K562 (cell line): ENCODE results near the gene CLHC1. TPM values are rescaled to one million over a fixed set of nuclear protein-coding genes. Genes with fewer than 3 reads are reported as not detected.
A peak's percentile ranks its signal among the peaks of the same experiment; 100 is the strongest.

Experiments
- AFF4 ChIP-seq: sonication (generic); formaldehyde crosslinking; IDR thresholded peaks from 2 replicates; pipeline ENCODE4 v1.8.0; 2023; ENCODE audit warnings: mild to moderate bottlenecking, missing genetic modification reagents
- CEBPG ChIP-seq, 3 experiments: fragments of 200-800 bp in 1 of 3; sonication (Bioruptor generic) in 1 of 3; sonication (generic) in 1 of 3; formaldehyde crosslinking in 1 of 3; IDR thresholded peaks in 2 of 3; conservative IDR thresholded peaks in 1 of 3; 2 replicates each; pipeline versions ENCODE4 v1.6.1 to v1.8.0; 2016 to 2022; ENCODE audit warnings: missing compliant biosample characterization in 2 of 3, missing genetic modification characterization in 2 of 3, mild to moderate bottlenecking in 1 of 3, missing genetic modification reagents in 1 of 3
- CTCF ChIP-seq, 3 experiments: IDR thresholded peaks in 2 of 3; conservative IDR thresholded peaks in 1 of 3; 2 replicates each; pipeline ENCODE4 v1.5.1; 2011 to 2012; ENCODE audit warnings: low read length in 3 of 3, mild to moderate bottlenecking in 3 of 3, control low read depth in 2 of 3, improper control_type of control experiment in 1 of 3, inconsistent platforms in 1 of 3, low read depth in 1 of 3, mixed read lengths in 1 of 3, moderate library complexity in 1 of 3; ENCODE audit not compliant: insufficient read depth in 2 of 3
- CTCFL ChIP-seq: IDR thresholded peaks from 2 replicates; pipeline ENCODE4 v1.6.1; 2011; ENCODE audit warnings: borderline replicate concordance, low read depth, mild to moderate bottlenecking, moderate library complexity, low read length; ENCODE audit not compliant: insufficient read depth, poor library complexity, severe bottlenecking
- FOXM1 ChIP-seq, 2 experiments: fragments of 450-650 bp in 1 of 2; sonication (generic) in 1 of 2; formaldehyde crosslinking in 1 of 2; IDR thresholded peaks; 2 replicates each; pipeline versions ENCODE4 v1.6.1 to v1.9.0; 2017 to 2022; ENCODE audit warnings: low read depth in 2 of 2, mild to moderate bottlenecking in 2 of 2, missing genetic modification reagents in 1 of 2, moderate library complexity in 1 of 2
- HDAC1 ChIP-seq, 2 experiments: fragments of 450-650 bp; IDR thresholded peaks; 2 replicates each; pipeline ENCODE4 v1.6.1; 2016 to 2017; ENCODE audit warnings: inconsistent platforms in 1 of 2, mild to moderate bottlenecking in 1 of 2, moderate library complexity in 1 of 2
- MAFG ChIP-seq: fragments of 450-650 bp; conservative IDR thresholded peaks from 2 replicates; pipeline ENCODE4 v1.6.1; 2016; ENCODE audit warnings: missing genetic modification characterization, missing compliant biosample characterization
- SRSF3 ChIP-seq: fragments of 200-400 bp; formaldehyde crosslinking; IDR thresholded peaks from 2 replicates; pipeline ENCODE4 v1.6.1; 2016; ENCODE audit warnings: mild to moderate bottlenecking, low read length, moderate library complexity; ENCODE audit not compliant: insufficient read depth
- TAF9B ChIP-seq: fragments of 450-650 bp; IDR thresholded peaks from 2 replicates; pipeline ENCODE4 v1.6.1; 2018; ENCODE audit warnings: mild to moderate bottlenecking; ENCODE audit not compliant: partially characterized antibody
- TAL1 ChIP-seq: fragments of 450-650 bp; IDR thresholded peaks from 2 replicates; pipeline ENCODE4 v1.6.1; 2016; ENCODE audit warnings: mild to moderate bottlenecking
- ZBTB7A ChIP-seq: IDR thresholded peaks from 2 replicates; pipeline ENCODE4 v1.6.1; 2011; ENCODE audit warnings: low read depth, mild to moderate bottlenecking, low read length, moderate library complexity, borderline replicate concordance; ENCODE audit not compliant: control insufficient read depth
- ZFP1 ChIP-seq: fragments of 450-650 bp; formaldehyde crosslinking; IDR thresholded peaks from 2 replicates; pipeline ENCODE4 v1.4.0; 2020; ENCODE audit warnings: mild to moderate bottlenecking, mixed read lengths
- ZNF512 ChIP-seq: IDR thresholded peaks from 2 replicates; pipeline ENCODE4 v1.6.1; 2016; ENCODE audit warnings: missing genetic modification characterization, missing compliant biosample characterization
- polyA plus RNA-seq, 8 experiments: library from polyadenylated mRNA; depleted of rRNA in 4 of 8; stranded (reverse) in 5 of 8; unstranded in 3 of 8; fragments of >200 nt; fragmentation: Nextera tagmentation in 2 of 8; fragmentation: Illumina TruSeq in 1 of 8; extraction: Ambion mirVana in 2 of 8; extraction: Trizol in 1 of 8; gene quantifications; 2 replicates each; pipeline versions ENCODE4 v1.2.1 to v1.2.3, GENCODE V29; 2011 to 2014; ENCODE audit warnings: inconsistent platforms in 1 of 8, missing spikeins in 1 of 8
- total RNA-seq, 7 experiments: library from RNA; depleted of rRNA in 6 of 7; stranded (reverse); fragments of >200 nt in 6 of 7; fragmentation: Illumina TruSeq in 2 of 7; extraction: Trizol in 2 of 7; gene quantifications; 2 replicates each; pipeline versions ENCODE4 v1.2.1 to v1.2.3, GENCODE V29; 2011 to 2021; ENCODE audit warnings: low replicate concordance in 1 of 7

CLHC1 gene
- total and polyA plus RNA-seq, 9 of the 15 experiments (the other 6 are each of a cell fraction or from before 2014, with no cell fraction given): 3.7 to 14.3 (median 8.6) TPM

GRCh38 chr2:55140316-55141219, 91.5 kb downstream of the CLHC1 start (continued):
- TF ChIP-seq CEBPG (CRISPR knock-in tag; IDR thresholded peaks at IDR 0.05): peak; percentile 100
- peak; percentile 97 to 99 for TF ChIP-seq CEBPG (tag; conservative IDR thresholded peaks at IDR 0.05 in 1 of 2, IDR thresholded peaks at IDR 0.05 in 1 of 2)
- TF ChIP-seq ZFP1 (CRISPR knock-in tag): no peak
- TF ChIP-seq TAL1: peak; percentile 100
- TF ChIP-seq SRSF3: no peak
- peak; percentile 92 for TF ChIP-seq MAFG (tag)
- no peak for TF ChIP-seq AFF4 (CRISPR knock-in tag)
- peak; percentile 94 for TF ChIP-seq TAF9B
- TF ChIP-seq CTCFL: no peak
- TF ChIP-seq FOXM1 (IDR thresholded peaks at IDR 0.05; ENCODE audit: low read depth): peak; percentile 97
- no peak for TF ChIP-seq FOXM1 (CRISPR knock-in tag; IDR thresholded peaks at IDR 0.05; ENCODE audit: low read depth)
- TF ChIP-seq CTCF (IDR thresholded peaks at IDR 0.05 in 2 of 3, conservative IDR thresholded peaks at IDR 0.05 in 1 of 3; ENCODE audit: insufficient read depth in 2 of 3, low read depth in 1 of 3, low read length in 3 of 3): no peak
- TF ChIP-seq ZBTB7A: peak; percentile 99
- peak in 1 of 2 experiments; percentile 94; a peak in 2 of 4 replicates for TF ChIP-seq HDAC1 (IDR thresholded peaks at IDR 0.05)
- no peak for TF ChIP-seq ZNF512 (tag)
